HG03354 (cell line): Measurements from ENCODE around the gene MSRB3.

Experiments
- ATAC-seq: cut with Tn5 transposase; IDR thresholded peaks from one replicate; pipeline ENCODE4 v1.9.1; 2021; ENCODE audit warnings: mild to moderate bottlenecking; ENCODE audit not compliant: unreplicated experiment, poor library complexity, severe bottlenecking

The MSRB3 gene

GRCh38 chr12:65278576-65279368 is at the start of gene MSRB3:
TSS of gene MSRB3 (plus strand) at chr12:65278683. CDS start at chr12:65308580, 29,897 bp downstream.
- ATAC-seq: peak; percentile 72

GRCh38 chr12:65229441-65229840 is 49.0 kb upstream of the MSRB3 start:
- ATAC-seq: no peak

- no peak for ATAC-seq
Observed at GRCh38 chr12:65232476-65233077, 45.9 kb upstream of the MSRB3 start.

- no peak for ATAC-seq
Observed at GRCh38 chr12:65237153-65237552, 41.3 kb upstream of the MSRB3 start.

GRCh38 chr12:65238609-65239008 is 39.9 kb upstream of the MSRB3 start:
- no peak for ATAC-seq

- ATAC-seq: no peak
Observed at GRCh38 chr12:65248656-65249633, 29.5 kb upstream of the MSRB3 start.

GRCh38 chr12:65252515-65252914 is 26.0 kb upstream of the MSRB3 start:
- ATAC-seq: no peak

GRCh38 chr12:65257986-65258385 is 20.5 kb upstream of the MSRB3 start:
- no peak for ATAC-seq

GRCh38 chr12:65259501-65259900 is 19.0 kb upstream of the MSRB3 start:
- ATAC-seq: peak; percentile 84

GRCh38 chr12:65263777-65264176 is 14.7 kb upstream of the MSRB3 start:
- ATAC-seq: no peak

GRCh38 chr12:65266408-65266807 is 12.1 kb upstream of the MSRB3 start:
- no peak for ATAC-seq

GRCh38 chr12:65269603-65270002 is 8.9 kb upstream of the MSRB3 start:
- ATAC-seq: no peak

GRCh38 chr12:65274602-65275272 is 3.7 kb upstream of the MSRB3 start:
- no peak for ATAC-seq

- ATAC-seq: no peak
Observed at GRCh38 chr12:65275627-65276026, 2.9 kb upstream of the MSRB3 start.

GRCh38 chr12:65276916-65277530 is 1.5 kb upstream of the MSRB3 start:
- ATAC-seq: no peak

GRCh38 chr12:65277994-65278575 is 398 bp upstream of the MSRB3 start:
- no peak for ATAC-seq

GRCh38 chr12:65279369-65280112 is 1.1 kb downstream of the MSRB3 start:
- peak; percentile 26 for ATAC-seq

- ATAC-seq: no peak
Observed at GRCh38 chr12:65280306-65280705, 1.8 kb downstream of the MSRB3 start.
